BE2C (cell line): Measurements from ENCODE around the gene ICAM2.
A peak's percentile ranks its signal among the peaks of the same experiment; 100 is the strongest.

Experiments used
- DNase-seq: peaks from one replicate; pipeline ENCODE4 v3.0.0-alpha.2; 2020
- H3K27me3 ChIP-seq: fragments of 250-450 bp; sonication (Bioruptor Pico); 2 replicates; pipeline ENCODE4 v1.5.1; 2020; ENCODE audit warnings: mild to moderate bottlenecking
- H3K36me3 ChIP-seq: fragments of 250-450 bp; sonication (Bioruptor Pico); 2 replicates; pipeline ENCODE4 v1.5.1; 2020; ENCODE audit warnings: mild to moderate bottlenecking
- H3K4me1 ChIP-seq: fragments of 250-450 bp; sonication (Bioruptor Pico); 2 replicates; pipeline ENCODE4 v1.5.1; 2020
- H3K4me3 ChIP-seq: 2 replicates; pipeline ENCODE4 v1.5.1; 2011; ENCODE audit warnings: low read depth, low read length
- H3K9me3 ChIP-seq: fragments of 250-450 bp; sonication (Bioruptor Pico); 2 replicates; pipeline ENCODE4 v1.5.1; 2020
- TF ChIP-seq, protein P1 (sequence below): IDR thresholded peaks from 2 replicates; pipeline ENCODE4 v1.5.1; 2012; ENCODE audit warnings: mild to moderate bottlenecking, low read depth, low read length

The ICAM2 gene

DNA sequence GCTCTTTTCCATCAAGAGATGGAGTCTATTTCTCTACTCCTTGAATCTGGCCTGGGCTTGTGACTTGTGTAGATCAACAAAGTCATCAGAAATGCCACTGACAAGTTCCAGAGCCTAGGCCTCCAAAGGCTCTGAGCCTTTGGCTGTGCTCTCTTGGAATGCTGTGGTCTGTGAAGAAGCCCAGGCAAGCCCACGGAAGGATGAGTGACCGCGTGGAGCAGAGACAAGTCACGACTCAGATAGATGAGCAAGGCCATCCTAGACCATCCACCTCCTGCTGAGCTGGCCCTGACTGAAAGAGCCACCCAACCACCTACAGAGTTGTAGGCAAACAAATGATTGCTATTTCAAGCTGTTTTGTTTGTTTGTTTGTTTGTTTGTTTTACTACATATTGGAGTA lies 11.6 kb upstream of the ICAM2 start:
- TF ChIP-seq, protein P1, sequence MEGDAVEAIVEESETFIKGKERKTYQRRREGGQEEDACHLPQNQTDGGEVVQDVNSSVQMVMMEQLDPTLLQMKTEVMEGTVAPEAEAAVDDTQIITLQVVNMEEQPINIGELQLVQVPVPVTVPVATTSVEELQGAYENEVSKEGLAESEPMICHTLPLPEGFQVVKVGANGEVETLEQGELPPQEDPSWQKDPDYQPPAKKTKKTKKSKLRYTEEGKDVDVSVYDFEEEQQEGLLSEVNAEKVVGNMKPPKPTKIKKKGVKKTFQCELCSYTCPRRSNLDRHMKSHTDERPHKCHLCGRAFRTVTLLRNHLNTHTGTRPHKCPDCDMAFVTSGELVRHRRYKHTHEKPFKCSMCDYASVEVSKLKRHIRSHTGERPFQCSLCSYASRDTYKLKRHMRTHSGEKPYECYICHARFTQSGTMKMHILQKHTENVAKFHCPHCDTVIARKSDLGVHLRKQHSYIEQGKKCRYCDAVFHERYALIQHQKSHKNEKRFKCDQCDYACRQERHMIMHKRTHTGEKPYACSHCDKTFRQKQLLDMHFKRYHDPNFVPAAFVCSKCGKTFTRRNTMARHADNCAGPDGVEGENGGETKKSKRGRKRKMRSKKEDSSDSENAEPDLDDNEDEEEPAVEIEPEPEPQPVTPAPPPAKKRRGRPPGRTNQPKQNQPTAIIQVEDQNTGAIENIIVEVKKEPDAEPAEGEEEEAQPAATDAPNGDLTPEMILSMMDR: no peak
- H3K9me3 ChIP-seq: no peaks in the 10 kb centered on the region
- H3K27me3 ChIP-seq: no peaks in the 10 kb centered on the region
- DNase-seq: no peak
- no peaks in the 10 kb centered on the region for H3K4me1 ChIP-seq
- no peak overlapping the region for H3K4me3 ChIP-seq
- no peaks in the 10 kb centered on the region for H3K36me3 ChIP-seq

DNA sequence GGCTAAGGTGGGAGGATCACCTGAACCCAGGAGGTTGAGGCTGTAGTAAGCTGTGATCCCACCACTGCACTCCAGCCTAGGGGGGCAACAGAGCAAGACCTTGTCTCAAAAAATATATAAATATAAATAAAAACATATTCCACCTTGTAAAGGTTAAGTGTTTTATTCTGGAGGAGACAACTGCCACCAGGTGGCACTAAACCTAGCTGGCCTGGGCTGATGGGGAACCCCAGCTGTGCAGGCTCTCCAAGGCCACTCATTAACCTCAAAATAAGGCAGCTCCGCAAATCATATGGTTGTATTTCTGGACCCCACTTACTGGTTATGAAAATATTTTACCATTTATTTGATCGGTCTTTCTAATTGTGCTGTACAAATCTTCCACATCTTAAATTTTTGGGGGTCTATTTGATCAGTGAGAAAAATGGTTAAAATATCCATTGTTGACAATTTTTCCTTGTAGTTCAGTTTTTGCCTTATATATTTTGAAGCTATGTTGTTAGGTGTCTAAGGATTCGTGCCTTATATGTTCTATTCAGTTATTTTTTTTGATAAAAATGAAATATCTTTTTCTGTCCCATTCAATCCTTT lies 8.5 kb upstream of the ICAM2 start:
- peak; percentile 71 for DNase-seq
- H3K36me3 ChIP-seq: no peaks in the 10 kb centered on the region
- H3K9me3 ChIP-seq: no peaks in the 10 kb centered on the region
- TF ChIP-seq, protein P1: peak; percentile 83
- H3K27me3 ChIP-seq: no peaks in the 10 kb centered on the region
- H3K4me3 ChIP-seq: no peak overlapping the region
- H3K4me1 ChIP-seq: no peaks in the 10 kb centered on the region

DNA sequence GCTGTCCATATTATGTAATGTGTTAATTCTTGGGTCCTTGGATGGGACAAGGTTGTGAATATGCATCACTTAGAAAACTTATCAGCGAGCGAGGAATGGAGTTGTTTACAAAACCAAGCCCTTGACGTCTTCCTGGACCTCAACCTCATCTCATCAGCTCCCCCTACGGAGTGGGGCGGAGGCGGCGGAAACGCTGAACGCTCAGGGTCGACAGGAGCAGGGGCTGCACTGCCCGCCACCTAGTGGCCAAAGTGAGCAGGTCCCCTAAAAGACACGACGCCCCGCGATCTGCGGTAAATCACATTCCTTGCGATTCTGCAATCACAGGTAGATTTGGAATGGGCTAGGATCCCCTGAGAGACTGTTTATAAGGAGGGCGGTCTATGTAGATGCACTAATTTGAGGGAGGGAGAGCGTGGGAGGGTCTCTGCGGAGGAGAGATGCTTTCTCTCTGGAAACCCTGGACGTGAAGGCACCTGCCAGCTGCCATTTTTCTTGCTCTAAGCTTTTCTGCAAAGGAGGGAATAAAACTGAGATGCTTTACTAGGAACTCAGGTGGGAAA lies 5.4 kb upstream of the ICAM2 start:
- no peaks in the 10 kb centered on the region for H3K4me1 ChIP-seq
- no peaks in the 10 kb centered on the region for H3K27me3 ChIP-seq
- TF ChIP-seq, protein P1: peak; percentile 98
- H3K9me3 ChIP-seq: no peaks in the 10 kb centered on the region
- peak; percentile 86 for DNase-seq
- no peaks in the 10 kb centered on the region for H3K36me3 ChIP-seq
- peak overlapping the region; percentile 42 for H3K4me3 ChIP-seq

DNA sequence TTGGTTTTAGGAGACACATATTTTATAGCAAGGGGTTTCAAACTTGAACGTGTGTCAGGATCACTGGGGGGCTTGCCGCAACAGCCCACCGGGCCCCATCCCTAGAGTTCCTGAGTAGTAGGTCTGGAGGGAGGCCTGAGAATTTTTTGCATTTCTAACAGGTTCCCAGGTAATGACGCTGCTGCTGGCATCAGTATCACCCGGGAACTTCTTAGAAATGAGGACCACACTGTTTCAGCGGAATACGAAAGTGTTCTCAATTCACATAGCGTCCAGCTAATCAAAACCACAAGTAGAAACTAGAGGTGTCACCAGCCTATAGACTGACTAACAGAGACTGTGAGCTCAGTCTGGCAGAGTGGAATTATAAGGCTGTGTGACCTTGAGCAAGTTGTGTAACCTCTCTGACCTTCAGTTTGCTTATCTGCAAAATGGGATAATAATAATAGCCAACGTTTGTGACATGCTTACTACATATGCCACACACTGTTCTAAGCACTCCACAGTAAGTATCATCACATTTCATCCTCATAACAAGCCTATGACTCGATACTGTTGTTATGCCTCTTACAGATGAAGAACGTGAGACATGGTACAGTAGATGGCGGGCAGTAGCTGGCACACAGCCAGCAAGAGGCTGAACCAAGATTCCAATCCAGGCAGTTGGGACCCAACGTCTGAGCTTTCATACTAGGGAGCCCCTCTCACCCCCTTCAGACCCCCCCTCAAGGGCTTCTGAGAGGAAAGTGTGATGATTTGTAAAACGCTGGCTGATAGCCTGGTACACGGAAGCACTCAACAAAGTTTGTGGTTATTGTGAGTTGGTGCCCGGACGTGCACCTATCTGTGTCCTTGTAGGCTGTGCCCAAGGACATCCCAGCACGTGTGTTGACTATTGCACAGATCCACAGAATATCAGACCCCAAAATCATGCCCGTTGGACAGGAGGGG lies 4.6 kb upstream of the ICAM2 start:
- no peak for DNase-seq
- TF ChIP-seq, protein P1: no peak
- no peaks in the 10 kb centered on the region for H3K4me1 ChIP-seq
- H3K36me3 ChIP-seq: no peaks in the 10 kb centered on the region
- H3K27me3 ChIP-seq: no peaks in the 10 kb centered on the region
- H3K9me3 ChIP-seq: no peaks in the 10 kb centered on the region
- no peak overlapping the region for H3K4me3 ChIP-seq

DNA sequence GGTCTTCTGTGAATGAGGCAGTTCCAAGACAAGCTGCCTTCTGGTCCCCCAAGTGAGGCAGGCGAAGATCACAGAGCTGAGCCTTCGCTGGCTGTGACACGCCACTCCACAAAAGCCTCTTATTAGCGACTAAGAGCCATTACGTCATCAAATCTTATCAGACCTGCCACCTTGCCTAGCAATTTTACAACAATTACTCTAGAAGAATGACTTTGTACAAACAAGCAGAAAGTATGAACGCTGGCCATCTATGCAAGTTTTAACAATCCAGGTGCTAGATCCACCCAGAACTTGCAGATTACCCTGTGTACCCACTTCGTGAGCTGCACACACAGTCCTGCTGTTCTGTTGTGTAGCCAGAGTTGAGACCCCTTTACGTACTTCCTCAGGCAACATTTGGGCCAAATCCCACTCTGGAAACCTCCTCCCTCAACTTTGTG lies 3.8 kb upstream of the ICAM2 start:
- Histone ChIP-seq H3K4me3 (no peak overlapping the region), H3K4me1 (no peaks in the 10 kb centered on the region), H3K9me3 (no peaks in the 10 kb centered on the region), H3K27me3 (no peaks in the 10 kb centered on the region), H3K36me3 (no peaks in the 10 kb centered on the region)
- DNase-seq: no peak
- TF ChIP-seq, protein P1: no peak
